ENCODE data around the gene PSORS1C1.

The PSORS1C1 gene

DNA sequence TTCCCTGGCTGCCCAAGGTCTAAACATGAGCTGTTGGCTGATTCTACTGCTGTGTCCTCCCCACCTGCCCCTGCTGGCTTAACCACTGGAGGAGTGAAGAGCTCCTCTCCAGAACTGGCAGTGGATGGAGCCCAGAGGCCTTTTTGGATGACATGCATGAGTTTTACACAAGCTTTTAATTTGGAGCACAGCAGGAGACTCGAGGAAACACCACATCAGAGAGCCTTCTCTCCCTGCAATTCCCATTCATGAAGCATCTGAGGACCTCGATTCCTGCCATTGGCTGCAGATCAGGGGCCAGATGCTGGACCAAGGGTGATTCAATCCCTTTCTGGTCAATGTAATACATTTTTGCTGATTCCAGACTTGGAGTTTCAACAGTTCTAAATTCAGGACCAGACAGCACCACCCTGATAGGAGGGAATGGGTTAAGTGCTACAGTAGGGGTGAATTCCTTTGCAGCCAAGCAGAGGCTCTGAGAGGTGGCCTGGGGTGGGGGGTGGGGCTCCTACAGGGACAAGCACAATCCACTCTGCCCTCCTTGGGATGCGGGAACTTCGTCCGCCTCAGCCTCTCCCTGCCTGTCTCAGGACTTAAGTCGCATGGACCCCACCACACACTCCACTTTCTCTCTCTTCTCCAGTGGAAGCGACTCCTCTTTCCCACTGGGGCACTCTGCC lies 599 bp upstream of the PSORS1C1 start:
- FAIRE-seq (no peak), DNase-seq (ENCODE audit: insufficient read length, low spot score) (no peak)
- TF ChIP-seq, protein P1, sequence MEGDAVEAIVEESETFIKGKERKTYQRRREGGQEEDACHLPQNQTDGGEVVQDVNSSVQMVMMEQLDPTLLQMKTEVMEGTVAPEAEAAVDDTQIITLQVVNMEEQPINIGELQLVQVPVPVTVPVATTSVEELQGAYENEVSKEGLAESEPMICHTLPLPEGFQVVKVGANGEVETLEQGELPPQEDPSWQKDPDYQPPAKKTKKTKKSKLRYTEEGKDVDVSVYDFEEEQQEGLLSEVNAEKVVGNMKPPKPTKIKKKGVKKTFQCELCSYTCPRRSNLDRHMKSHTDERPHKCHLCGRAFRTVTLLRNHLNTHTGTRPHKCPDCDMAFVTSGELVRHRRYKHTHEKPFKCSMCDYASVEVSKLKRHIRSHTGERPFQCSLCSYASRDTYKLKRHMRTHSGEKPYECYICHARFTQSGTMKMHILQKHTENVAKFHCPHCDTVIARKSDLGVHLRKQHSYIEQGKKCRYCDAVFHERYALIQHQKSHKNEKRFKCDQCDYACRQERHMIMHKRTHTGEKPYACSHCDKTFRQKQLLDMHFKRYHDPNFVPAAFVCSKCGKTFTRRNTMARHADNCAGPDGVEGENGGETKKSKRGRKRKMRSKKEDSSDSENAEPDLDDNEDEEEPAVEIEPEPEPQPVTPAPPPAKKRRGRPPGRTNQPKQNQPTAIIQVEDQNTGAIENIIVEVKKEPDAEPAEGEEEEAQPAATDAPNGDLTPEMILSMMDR (IDR thresholded peaks at IDR 0.05; ENCODE audit: insufficient read depth, missing control alignments) = no peak

GRCh38 chr6:31114970-31115849 lies 610 bp downstream of the PSORS1C1 start:
- TF ChIP-seq, protein P1 (IDR thresholded peaks at IDR 0.05; ENCODE audit: insufficient read depth, missing control alignments) = no peak
- FAIRE-seq = no peak

GRCh38 chr6:31115941-31116560 lies 1.5 kb downstream of the PSORS1C1 start:
- no peak for FAIRE-seq
- no peak for DNase-seq (ENCODE audit: insufficient read length, low spot score)
- TF ChIP-seq, protein P1 (IDR thresholded peaks at IDR 0.05; ENCODE audit: insufficient read depth, missing control alignments) = no peak

More at GRCh38 chr6:31114970-31115849, 610 bp downstream of the PSORS1C1 start:
- DNase-seq (ENCODE audit: insufficient read length, low spot score) = no peak

GRCh38 chr6:31116661-31117385 lies 2.2 kb downstream of the PSORS1C1 start:
- DNase-seq (ENCODE audit: insufficient read length, low spot score) = no peak
- TF ChIP-seq, protein P1 (IDR thresholded peaks at IDR 0.05; ENCODE audit: insufficient read depth, missing control alignments) = no peak
- FAIRE-seq = no peak

- FAIRE-seq (no peak), DNase-seq (ENCODE audit: insufficient read length, low spot score) (no peak)
- TF ChIP-seq, protein P1 (IDR thresholded peaks at IDR 0.05; ENCODE audit: insufficient read depth, missing control alignments) = no peak
Observed at GRCh38 chr6:31118178-31118577, 3.6 kb downstream of the PSORS1C1 start.

DNA sequence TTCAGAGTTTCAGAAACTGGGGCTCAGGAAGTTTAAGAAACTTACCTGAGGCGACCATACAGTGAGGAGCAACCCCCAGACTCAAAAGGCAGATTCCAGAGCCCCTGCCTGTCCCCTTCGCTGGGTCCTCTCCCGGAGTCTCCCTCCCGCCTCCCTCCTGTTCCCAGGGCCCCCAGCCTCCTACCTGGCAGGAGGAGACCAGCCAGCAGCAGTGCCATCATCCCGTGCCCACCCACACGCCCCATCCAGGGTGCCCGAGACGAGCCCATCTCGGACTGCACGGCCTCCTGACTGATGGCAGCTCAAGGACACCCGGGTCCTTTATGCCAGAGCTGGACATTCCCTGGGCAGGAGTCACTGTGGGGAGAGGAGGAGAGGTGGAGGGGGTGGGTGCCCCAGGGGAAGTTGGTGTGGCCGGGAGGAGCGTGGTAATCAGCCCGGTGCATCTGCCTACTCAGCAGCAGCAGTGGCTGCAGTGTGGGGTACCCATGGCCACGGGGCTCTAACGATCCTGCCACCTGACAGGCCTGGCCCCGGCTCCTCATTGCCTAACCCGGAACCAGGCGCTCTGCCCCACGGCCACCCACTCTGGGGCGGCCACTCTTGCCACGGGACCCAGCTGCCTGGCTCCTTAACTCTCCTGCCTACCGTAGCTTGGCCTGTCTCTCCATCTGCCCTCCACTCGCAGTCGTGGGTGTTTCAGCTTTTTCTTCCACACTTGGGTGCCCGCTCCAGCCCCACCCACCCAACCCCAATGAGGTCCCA lies 5.7 kb downstream of the PSORS1C1 start, which contains the start of gene CDSN:
Gene CDSN (minus strand): TSS at position 296 of the 765 bp plus-strand sequence. CDS start 27 bp downstream, at position 269.
- FAIRE-seq (no peak), DNase-seq (ENCODE audit: insufficient read length, low spot score) (no peak)
- TF ChIP-seq, protein P1 (IDR thresholded peaks at IDR 0.05; ENCODE audit: insufficient read depth, missing control alignments) = no peak

Data from D721Med (cell line).